ENCODE measurements around the gene WNT3. TPM values are rescaled to one million over a fixed set of nuclear protein-coding genes. Genes with fewer than 3 reads are reported as not detected.

The WNT3 gene
- total and polyA plus RNA-seq, 2 donors (not counting 1 experiment from before 2014, with no cell fraction given), result 0.86 to 1.4 TPM

GRCh38 chr17:46773676-46774075 lies 44.8 kb downstream of the WNT3 start:
- Mint-ChIP-seq H3K27me3 (no peaks in the 10 kb centered on the region), H3K9me3 (ENCODE audit: insufficient read depth) (no peaks in the 10 kb centered on the region), H3K4me1 (peaks cover 31% of the 10 kb centered on the region), H3K4me3 (no peak overlapping the region), H3K27ac (no peak overlapping the region)
- no peak overlapping the region for H2AFZ ChIP-seq (ENCODE audit: insufficient read depth, low read depth, low read length, poor library complexity, severe bottlenecking)
- H3K36me3 ChIP-seq (replicated peaks in 1 of 2; ENCODE audit: control extremely low read depth in 1 of 2, control insufficient read depth in 1 of 2, extremely low read depth in 1 of 2, insufficient read depth in 2 of 2, low read length in 1 of 2), result no peaks in the 10 kb centered on the region
- H3K27ac ChIP-seq (ENCODE audit: low read length in 2 of 2), result no peak overlapping the region
- 84% methylated on average over 15 of the region's 15 CpGs for WGBS (ENCODE audit: insufficient coverage)
- ChIA-PET POLR2A (no interaction called here), CTCF (no interaction called here)
- H4K20me1 ChIP-seq (ENCODE audit: control insufficient read depth, insufficient read depth, low read length, poor library complexity, severe bottlenecking), result no peaks in the 10 kb centered on the region
- H3K4me2 ChIP-seq (replicated peaks; ENCODE audit: low read depth, low read length, poor library complexity, severe bottlenecking), result no peak overlapping the region
- peaks cover 25 to 46% of the 10 kb centered on the region in 2 donors for H3K4me1 ChIP-seq (ENCODE audit: control insufficient read depth in 2 of 2, insufficient read depth in 2 of 2, low read length in 2 of 2)
- peaks cover 0 to 4% (median 0%) of the 10 kb centered on the region in 3 donors for H3K9me3 ChIP-seq (ENCODE audit: control extremely low read depth in 1 of 3, control insufficient read depth in 2 of 3, insufficient read depth in 1 of 3, low read length in 2 of 3)
- no peak overlapping the region for H3K4me3 ChIP-seq (ENCODE audit: control extremely low read depth in 1 of 5, extremely low read depth in 1 of 5, insufficient read depth in 1 of 5, low read depth in 2 of 5, low read length in 4 of 5)
- TF ChIP-seq EZH2 (IDR thresholded peaks at IDR 0.05; ENCODE audit: borderline replicate concordance, insufficient read depth, low read depth, low read length, poor library complexity, severe bottlenecking) (no peak), CTCF (IDR thresholded peaks at IDR 0.05) (no peak)
- H3K79me2 ChIP-seq (ENCODE audit: control insufficient read depth, insufficient read depth, low read length), result no peaks in the 10 kb centered on the region
- H3K9ac ChIP-seq (ENCODE audit: low read length), result no peak overlapping the region
- intact Hi-C loops (cut with micrococcal nuclease), result no loop called here
- H3K27me3 ChIP-seq (replicated peaks in 1 of 4; ENCODE audit: control extremely low read depth in 1 of 4, control insufficient read depth in 3 of 4, insufficient read depth in 4 of 4, low read length in 3 of 4), result peaks cover 0 to 29% (median 0%) of the 10 kb centered on the region in 4 experiments
- ATAC-seq (ENCODE audit: low read depth) (no peak), DNase-seq (no peak)

GRCh38 chr17:46773221-46773605 lies 45.3 kb downstream of the WNT3 start:
- H3K27me3 Mint-ChIP-seq, result no peaks in the 10 kb centered on the region
- H3K4me3 Mint-ChIP-seq, result peak overlapping the region; percentile 90
- no peaks in the 10 kb centered on the region for H3K9me3 Mint-ChIP-seq (ENCODE audit: insufficient read depth)
- intact Hi-C loops (cut with micrococcal nuclease), result no loop called here
- no peaks in the 10 kb centered on the region for H3K36me3 ChIP-seq (replicated peaks in 1 of 2; ENCODE audit: control extremely low read depth in 1 of 2, control insufficient read depth in 1 of 2, extremely low read depth in 1 of 2, insufficient read depth in 2 of 2, low read length in 1 of 2)
- H3K79me2 ChIP-seq (ENCODE audit: control insufficient read depth, insufficient read depth, low read length), result no peaks in the 10 kb centered on the region
- ChIA-PET POLR2A (no interaction called here), CTCF (interaction anchor here (0.8 kb wide), 1 partner anchor 22 kb away, joined by 3 read pairs; no protein-coding TSS in a partner anchor)
- H3K4me2 ChIP-seq (replicated peaks; ENCODE audit: low read depth, low read length, poor library complexity, severe bottlenecking), result peak overlapping the region; percentile 89
- peaks cover 0 to 29% (median 0%) of the 10 kb centered on the region in 4 experiments for H3K27me3 ChIP-seq (replicated peaks in 1 of 4; ENCODE audit: control extremely low read depth in 1 of 4, control insufficient read depth in 3 of 4, insufficient read depth in 4 of 4, low read length in 3 of 4)
- H3K4me1 Mint-ChIP-seq, result peaks cover 31% of the 10 kb centered on the region
- peaks cover 25 to 46% of the 10 kb centered on the region in 2 donors for H3K4me1 ChIP-seq (ENCODE audit: control insufficient read depth in 2 of 2, insufficient read depth in 2 of 2, low read length in 2 of 2)
- H3K4me3 ChIP-seq (ENCODE audit: control extremely low read depth in 1 of 5, extremely low read depth in 1 of 5, insufficient read depth in 1 of 5, low read depth in 2 of 5, low read length in 4 of 5), result no peak overlapping the region
- no peak overlapping the region for H3K27ac ChIP-seq (ENCODE audit: low read length in 2 of 2)
- TF ChIP-seq EZH2 (IDR thresholded peaks at IDR 0.05; ENCODE audit: borderline replicate concordance, insufficient read depth, low read depth, low read length, poor library complexity, severe bottlenecking) (no peak), CTCF (IDR thresholded peaks at IDR 0.05) (no peak)
- peak overlapping the region; percentile 27 for H2AFZ ChIP-seq (ENCODE audit: insufficient read depth, low read depth, low read length, poor library complexity, severe bottlenecking)
- peak overlapping the region; percentile 37 for H3K27ac Mint-ChIP-seq
- H3K9ac ChIP-seq (ENCODE audit: low read length), result peak overlapping the region; percentile 4
- H3K9me3 ChIP-seq (ENCODE audit: control extremely low read depth in 1 of 3, control insufficient read depth in 2 of 3, insufficient read depth in 1 of 3, low read length in 2 of 3), result peaks cover 0 to 4% (median 0%) of the 10 kb centered on the region in 3 donors
- H4K20me1 ChIP-seq (ENCODE audit: control insufficient read depth, insufficient read depth, low read length, poor library complexity, severe bottlenecking), result no peaks in the 10 kb centered on the region
- WGBS (ENCODE audit: insufficient coverage), result 4% methylated on average over 5 of the region's 6 CpGs
- DNase-seq, result peak; percentile 60
- ATAC-seq (ENCODE audit: low read depth), result peak; percentile 19
